Measurements from ENCODE around the gene ENTPD5.
"Not testable (repeated sequence)": the region's sequence is repeated elsewhere in the genome, so short reads cannot be mapped to it uniquely, and the experiment has no call there.

ENTPD5 gene

GRCh38 chr14:74018586-74019407 lies at the start of gene ENTPD5, which contains the start of gene BBOF1:
TSS of gene ENTPD5 (minus strand) at chr14:74019288. CDS start at chr14:73988102, 31,186 bp downstream.
TSS of gene BBOF1 (plus strand) at chr14:74019349. CDS start at chr14:74019479, 130 bp downstream.
- peak; percentile 84 for DNase-seq

GRCh38 chr14:74065746-74066575 lies 46.9 kb upstream of the ENTPD5 start:
- peak; percentile 32 for DNase-seq

- no peak for DNase-seq
Observed at GRCh38 chr14:74064883-74065282, 45.8 kb upstream of the ENTPD5 start.

GRCh38 chr14:74064426-74064825 lies 45.3 kb upstream of the ENTPD5 start:
- no peak for DNase-seq

GRCh38 chr14:74062809-74063150 lies 43.7 kb upstream of the ENTPD5 start:
- no peak for DNase-seq

- no peak for DNase-seq
Observed at GRCh38 chr14:74049876-74050495, 30.9 kb upstream of the ENTPD5 start.

- DNase-seq: peak; percentile 17
Observed at GRCh38 chr14:74048281-74048680, 29.2 kb upstream of the ENTPD5 start.

- no peak for DNase-seq
Observed at GRCh38 chr14:74045522-74045921, 26.4 kb upstream of the ENTPD5 start.

GRCh38 chr14:74042296-74042695 lies 23.2 kb upstream of the ENTPD5 start:
- no peak for DNase-seq

- DNase-seq: peak; percentile 85
Observed at GRCh38 chr14:74038020-74038859, 19.2 kb upstream of the ENTPD5 start.

- no peak for DNase-seq
Observed at GRCh38 chr14:74035556-74035955, 16.5 kb upstream of the ENTPD5 start.

- no peak for DNase-seq
Observed at GRCh38 chr14:74034572-74034971, 15.5 kb upstream of the ENTPD5 start.

- DNase-seq: no peak
Observed at GRCh38 chr14:74029136-74029535, 10.0 kb upstream of the ENTPD5 start.

- no peak for DNase-seq
Observed at GRCh38 chr14:74022346-74022745, 3.3 kb upstream of the ENTPD5 start.

- DNase-seq: no peak
Observed at GRCh38 chr14:74019408-74020137, 485 bp upstream of the ENTPD5 start.

- DNase-seq: peak; percentile 57
Observed at GRCh38 chr14:74018174-74018585, 908 bp downstream of the ENTPD5 start.

- peak; percentile 69 for DNase-seq
Observed at GRCh38 chr14:74015963-74016362, 3.1 kb downstream of the ENTPD5 start.

- DNase-seq: no peak
Observed at GRCh38 chr14:74015176-74015575, 3.9 kb downstream of the ENTPD5 start.

GRCh38 chr14:74014299-74014698 lies 4.8 kb downstream of the ENTPD5 start:
- no peak for DNase-seq

GRCh38 chr14:74008843-74009499 lies 10.1 kb downstream of the ENTPD5 start:
- no peak for DNase-seq

- not testable (repeated sequence) for DNase-seq
Observed at GRCh38 chr14:74005664-74006063, 13.4 kb downstream of the ENTPD5 start.

All from hematopoietic multipotent progenitor cell treated with erythropoietin and hydrocortisone succinate and interleukin-3 and kit ligand, for 8 days (in vitro differentiated cells).